IMR-90 (cell line): ENCODE results near the gene TSEN54.

Experiments
- BHLHE40 ChIP-seq: fragments of 150-350 bp; IDR thresholded peaks from 2 replicates; pipeline ENCODE4 v1.6.1; 2016; ENCODE audit warnings: mild to moderate bottlenecking, low read depth, low read length
- CEBPB ChIP-seq: IDR thresholded peaks from 2 replicates; pipeline ENCODE4 v1.6.1; 2012; ENCODE audit warnings: low read depth, low read length, improper control_type of control experiment
- CTCF ChIP-seq: conservative IDR thresholded peaks from 2 replicates; pipeline ENCODE4 v1.5.1; 2012; ENCODE audit warnings: mild to moderate bottlenecking, low read depth, low read length, improper control_type of control experiment
- FOS ChIP-seq: fragments of 150-350 bp; IDR thresholded peaks from 2 replicates; pipeline ENCODE4 v1.6.1; 2016; ENCODE audit warnings: low read depth, low read length
- MAFK ChIP-seq: IDR thresholded peaks from 2 replicates; pipeline ENCODE4 v1.6.1; 2012; ENCODE audit warnings: low read depth, low read length, improper control_type of control experiment
- MXI1 ChIP-seq: IDR thresholded peaks from 2 replicates; pipeline ENCODE4 v1.6.1; 2012; ENCODE audit warnings: low read depth, mild to moderate bottlenecking, low read length, moderate library complexity, borderline replicate concordance
- POLR2A ChIP-seq: IDR thresholded peaks from 2 replicates; pipeline ENCODE4 v1.6.1; 2012; ENCODE audit warnings: mild to moderate bottlenecking, low read depth, low read length
- RAD21 ChIP-seq: IDR thresholded peaks from 2 replicates; pipeline ENCODE4 v1.6.1; 2012; ENCODE audit warnings: low read length, improper control_type of control experiment
- RCOR1 ChIP-seq: IDR thresholded peaks from 2 replicates; pipeline ENCODE4 v1.6.1; 2012; ENCODE audit warnings: mild to moderate bottlenecking, low read length, improper control_type of control experiment; ENCODE audit not compliant: insufficient replicate concordance
- USF2 ChIP-seq: fragments of 150-350 bp; IDR thresholded peaks from 2 replicates; pipeline ENCODE4 v1.6.1; 2017; ENCODE audit warnings: mild to moderate bottlenecking, antibody characterized with exemption, low read length, low read depth

DNA sequence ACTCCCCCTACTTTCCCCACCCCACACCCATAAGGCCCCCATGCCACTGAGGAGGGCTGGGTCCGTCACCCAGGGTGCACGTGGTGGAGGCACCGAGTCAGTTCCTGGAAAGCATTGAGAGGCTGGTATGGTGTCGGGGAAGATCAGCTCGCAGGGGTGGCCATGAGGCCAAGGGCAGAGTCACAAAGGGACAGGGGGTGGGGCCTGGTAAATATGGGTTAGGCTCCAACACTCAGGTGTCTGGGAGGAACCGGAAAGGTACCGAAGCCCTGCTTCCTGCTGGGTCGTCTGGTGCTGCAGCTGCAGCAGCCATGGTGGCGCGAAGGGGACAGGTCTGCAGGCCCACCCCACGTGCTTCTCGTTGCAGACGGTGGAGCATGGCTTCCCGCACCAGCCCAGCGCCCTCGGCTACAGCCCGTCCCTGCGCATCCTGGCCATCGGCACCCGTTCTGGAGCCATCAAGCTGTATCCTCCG is 39.4 kb downstream of the TSEN54 start:
- no peak for TF ChIP-seq BHLHE40
- no peak for TF ChIP-seq FOS
- TF ChIP-seq CTCF, result no peak
- no peak for TF ChIP-seq POLR2A
- no peak for TF ChIP-seq RAD21
- no peak for TF ChIP-seq RCOR1
- TF ChIP-seq MXI1, result no peak
- no peak for TF ChIP-seq USF2
- no peak for TF ChIP-seq MAFK
- TF ChIP-seq CEBPB, result no peak
